HG03045 (cell line): ENCODE data around the gene RGS3.

Source experiments
- ATAC-seq: cut with Tn5 transposase; IDR thresholded peaks from one replicate; pipeline ENCODE4 v1.9.1; 2021; ENCODE audit warnings: mild to moderate bottlenecking, moderate library complexity; ENCODE audit not compliant: unreplicated experiment

Gene RGS3

GRCh38 chr9:113509463-113509862 lies 45.9 kb downstream of the RGS3 start:
- ATAC-seq, result no peak

- no peak for ATAC-seq
These were observed 47.6 kb downstream of the RGS3 start for GRCh38 chr9:113511047-113511521.

GRCh38 chr9:113511856-113512761 lies 48.6 kb downstream of the RGS3 start:
- ATAC-seq, result peak; percentile 45

- no peak for ATAC-seq
These were observed 49.6 kb downstream of the RGS3 start for GRCh38 chr9:113513111-113513510.

- ATAC-seq, result no peak
These were observed 50.0 kb downstream of the RGS3 start for GRCh38 chr9:113513536-113513935.

GRCh38 chr9:113514061-113514460 lies 50.5 kb downstream of the RGS3 start:
- ATAC-seq, result no peak

- ATAC-seq, result no peak
These were observed 51.2 kb downstream of the RGS3 start for GRCh38 chr9:113514748-113515147.

GRCh38 chr9:113515862-113516261 lies 52.3 kb downstream of the RGS3 start:
- ATAC-seq, result no peak

GRCh38 chr9:113516840-113517577 lies 53.5 kb downstream of the RGS3 start:
- peak; percentile 91 for ATAC-seq

- no peak for ATAC-seq
These were observed 56.0 kb downstream of the RGS3 start for GRCh38 chr9:113519426-113520108.

- peak; percentile 13 for ATAC-seq
These were observed 56.6 kb downstream of the RGS3 start for GRCh38 chr9:113520109-113520642.

GRCh38 chr9:113521693-113522255 lies 58.2 kb downstream of the RGS3 start:
- ATAC-seq, result no peak

GRCh38 chr9:113522419-113522818 lies 58.9 kb downstream of the RGS3 start:
- no peak for ATAC-seq

- peak; percentile 9 for ATAC-seq
These were observed 59.3 kb downstream of the RGS3 start for GRCh38 chr9:113522858-113523257.

- ATAC-seq, result peak; percentile 90
These were observed 60.1 kb downstream of the RGS3 start for GRCh38 chr9:113523421-113524141.

- no peak for ATAC-seq
These were observed 60.9 kb downstream of the RGS3 start for GRCh38 chr9:113524468-113524867.

GRCh38 chr9:113525205-113525604 lies 61.7 kb downstream of the RGS3 start:
- ATAC-seq, result no peak

- ATAC-seq, result no peak
These were observed 62.3 kb downstream of the RGS3 start for GRCh38 chr9:113525831-113526230.

GRCh38 chr9:113526231-113526746 lies 62.8 kb downstream of the RGS3 start:
- ATAC-seq, result no peak

- ATAC-seq, result no peak
These were observed 63.3 kb downstream of the RGS3 start for GRCh38 chr9:113526841-113527240.
